ENCODE measurements around the gene MRPL17.

Gene MRPL17

DNA sequence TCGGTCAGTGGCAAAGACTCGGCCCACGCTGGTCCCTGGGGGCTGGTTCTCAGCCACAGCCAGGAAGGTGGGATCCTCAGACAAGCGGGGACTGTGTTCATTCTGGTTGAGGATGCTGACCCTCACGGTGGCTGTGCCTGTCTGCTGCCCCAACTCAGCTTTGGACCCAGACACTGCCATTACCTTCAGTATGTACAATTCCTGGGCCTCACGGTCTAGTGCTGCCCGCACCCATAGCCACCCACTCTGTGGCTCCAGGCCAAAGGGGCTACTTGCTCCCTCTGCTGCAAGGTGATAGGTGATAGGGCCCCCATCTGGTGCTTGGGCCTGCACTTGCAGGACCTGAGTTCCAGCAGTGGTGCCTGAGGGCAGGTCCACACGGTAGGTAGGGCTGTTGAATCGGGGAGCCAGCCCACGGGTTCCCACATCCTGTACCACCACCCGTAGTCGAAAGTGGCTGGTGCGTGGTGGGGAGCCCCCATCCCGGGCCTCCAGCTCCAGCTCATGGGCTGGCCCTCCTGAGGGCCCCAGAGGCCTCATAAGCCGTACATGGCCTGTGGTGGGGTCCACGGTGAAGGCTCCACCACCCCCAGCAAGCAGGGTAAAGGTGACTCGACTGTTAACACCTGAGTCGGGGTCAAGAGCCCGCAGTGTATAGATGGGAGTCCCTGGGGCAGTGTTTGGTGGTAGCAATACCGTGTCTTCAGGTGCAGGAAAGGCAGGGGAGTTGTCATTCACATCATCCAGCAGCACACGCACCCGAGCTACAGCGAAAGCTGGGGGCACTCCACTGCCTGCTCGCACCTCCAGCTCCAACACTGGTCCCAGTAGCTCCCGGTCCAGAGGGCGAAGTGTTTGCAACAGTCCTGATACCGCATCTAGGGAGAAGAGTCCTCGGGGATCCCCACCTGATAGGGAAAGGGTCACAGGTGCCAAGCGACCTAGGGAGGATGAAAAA is 50.7 kb downstream of the MRPL17 start:
- no peak for DNase-seq (ENCODE audit: low read depth)

DNA sequence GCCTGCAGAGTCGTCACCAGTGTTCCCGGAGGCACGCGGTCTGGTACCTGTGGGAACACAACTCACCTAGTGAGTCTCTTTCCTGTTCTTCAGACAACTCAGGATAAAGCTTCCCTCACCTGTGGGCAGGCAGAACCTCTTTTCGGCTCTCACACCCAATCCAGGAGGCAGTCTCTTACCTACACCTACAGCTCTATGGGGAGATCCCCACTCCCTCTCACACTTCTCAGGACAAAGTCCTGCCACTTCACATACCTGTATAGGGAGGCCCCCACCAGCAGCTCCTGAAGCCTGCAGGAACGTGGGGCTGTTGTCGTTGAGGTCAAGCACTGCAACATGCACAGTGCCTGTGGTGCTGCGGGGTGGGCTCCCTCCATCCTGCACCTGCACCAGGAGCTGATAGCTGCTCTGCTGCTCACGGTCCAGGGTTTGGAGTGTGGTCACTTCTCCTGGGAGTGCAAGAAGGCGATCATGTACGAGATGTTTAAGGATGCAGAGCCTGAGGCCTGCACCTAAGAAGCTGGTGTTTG is 51.7 kb downstream of the MRPL17 start:
- DNase-seq (ENCODE audit: low read depth): no peak

- DNase-seq (ENCODE audit: low read depth): no peak
Observed at GRCh38 chr11:6630632-6631291, 52.4 kb downstream of the MRPL17 start.

Measured in fibroblast of gingiva (primary cell).